ENCODE data around the gene CKAP2L.

- TF ChIP-seq EP300 (IDR thresholded peaks at IDR 0.05; ENCODE audit: borderline replicate concordance) (no peak), NFIC (IDR thresholded peaks at IDR 0.05) (no peak), REST (IDR thresholded peaks at IDR 0.05; ENCODE audit: low read depth) (no peak), TEAD4 (IDR thresholded peaks at IDR 0.05) (no peak), EGR1 (IDR thresholded peaks at IDR 0.05) (no peak)
- TF ChIP-seq, protein P1, sequence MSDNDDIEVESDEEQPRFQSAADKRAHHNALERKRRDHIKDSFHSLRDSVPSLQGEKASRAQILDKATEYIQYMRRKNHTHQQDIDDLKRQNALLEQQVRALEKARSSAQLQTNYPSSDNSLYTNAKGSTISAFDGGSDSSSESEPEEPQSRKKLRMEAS (IDR thresholded peaks at IDR 0.05) = no peak
Measured at GRCh38 chr2:112772322-112772721, 7.9 kb upstream of the CKAP2L start.
